ENCODE results near the gene MAP2K3.

The MAP2K3 gene

DNA sequence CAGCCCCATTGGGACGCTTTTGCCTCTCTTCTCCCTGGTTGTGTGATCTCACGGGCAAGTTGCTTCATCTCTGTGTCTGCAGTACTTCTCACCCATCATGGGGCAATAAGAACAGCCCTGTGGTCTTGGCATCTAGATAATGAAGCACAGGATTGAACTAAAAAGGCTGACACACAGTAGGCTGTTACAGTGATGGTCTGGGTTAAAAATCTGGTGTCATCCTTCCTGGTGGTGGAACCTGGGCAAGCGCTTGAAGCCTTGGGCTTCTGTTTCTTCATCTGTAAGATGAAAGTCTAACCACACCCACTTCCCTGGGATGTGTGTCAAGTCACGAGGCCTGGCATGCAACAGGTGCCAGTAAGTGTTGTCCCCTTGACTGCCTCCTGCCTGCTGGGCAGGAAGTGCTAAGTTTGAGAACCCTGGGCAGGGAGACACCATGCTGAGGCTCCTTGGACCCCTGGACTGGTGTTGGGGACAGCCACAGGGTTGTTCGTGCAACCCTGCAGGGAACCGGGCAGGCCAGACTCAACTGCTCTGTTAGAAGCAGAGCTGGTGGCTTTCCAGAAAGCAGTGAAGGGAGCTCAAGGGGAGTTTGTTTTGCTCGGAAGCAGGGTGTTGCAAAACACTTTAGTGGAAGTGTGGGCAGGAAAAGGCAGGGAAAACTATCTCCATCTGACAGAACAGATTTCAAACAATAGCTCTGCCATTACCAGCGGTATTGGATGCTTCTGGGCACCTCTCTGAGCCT lies 5.9 kb upstream of the MAP2K3 start:
- peak; percentile 26 for DNase-seq
- in situ Hi-C loops (cut with MboI; ENCODE audit: low pct_unique_long_range_greater_than_20kb, low sequenced_read_pairs), result no loop called here

DNA sequence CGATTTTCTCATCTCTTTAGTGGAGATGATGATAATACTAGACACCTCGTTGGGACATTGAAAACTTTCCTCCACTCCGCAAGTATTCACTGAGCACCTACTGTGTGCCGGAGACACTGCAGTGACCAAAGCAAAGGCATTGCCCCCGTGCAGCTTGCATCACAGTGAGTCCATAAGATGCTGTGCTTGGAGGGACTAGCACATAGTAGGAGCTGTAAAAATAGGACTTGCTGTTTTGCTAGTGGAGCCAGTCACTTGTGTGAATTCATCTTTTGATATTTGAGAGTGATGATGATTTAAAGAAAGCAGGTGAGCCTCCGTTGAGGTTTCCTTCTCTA lies 5.3 kb upstream of the MAP2K3 start:
- no peak for DNase-seq
- in situ Hi-C loops (cut with MboI; ENCODE audit: low pct_unique_long_range_greater_than_20kb, low sequenced_read_pairs), result no loop called here

DNA sequence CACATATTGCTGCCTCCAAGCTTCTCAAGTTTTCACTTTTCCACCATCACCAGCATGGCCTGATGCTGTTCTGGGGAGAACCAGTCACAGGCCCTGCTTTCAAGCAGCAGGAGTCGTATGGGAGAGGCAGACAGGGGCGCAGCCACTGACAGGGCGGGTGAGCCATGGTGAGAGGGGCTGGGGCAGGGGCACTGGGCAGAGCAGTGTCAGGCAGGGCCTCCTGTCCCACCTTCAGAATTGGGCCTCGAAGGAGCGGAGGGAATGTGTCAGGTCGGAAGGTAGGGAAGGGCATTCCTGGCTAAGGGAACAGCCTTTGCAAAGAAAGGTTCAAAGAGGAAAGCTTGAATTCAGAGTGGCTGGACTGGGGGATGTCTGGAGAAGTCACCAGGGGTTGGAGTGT lies 4.9 kb upstream of the MAP2K3 start:
- in situ Hi-C loops (cut with MboI; ENCODE audit: low pct_unique_long_range_greater_than_20kb, low sequenced_read_pairs), result no loop called here
- no peak for DNase-seq

DNA sequence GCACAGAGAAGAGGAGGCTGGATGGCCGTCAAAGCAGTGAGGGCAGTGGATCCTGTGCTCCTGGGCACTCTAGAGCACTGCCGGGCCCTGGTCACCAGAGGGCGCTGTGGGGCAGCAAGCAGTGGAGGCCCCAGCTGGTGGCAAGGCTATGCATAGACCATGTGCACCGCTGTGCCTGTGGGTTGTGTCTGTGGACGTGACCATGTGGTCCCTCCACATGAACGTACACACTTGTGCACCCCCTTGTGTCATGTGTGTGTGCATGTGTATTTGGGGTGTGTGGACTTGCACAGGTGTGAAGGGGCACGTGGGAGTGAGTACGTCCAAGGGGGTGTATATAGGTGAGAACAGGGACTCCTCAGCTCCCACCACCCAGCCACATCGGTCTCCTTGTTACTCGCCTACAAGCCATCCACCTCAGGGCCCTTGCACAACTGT lies 4.4 kb upstream of the MAP2K3 start:
- DNase-seq, result peak; percentile 85
- in situ Hi-C loops (cut with MboI; ENCODE audit: low pct_unique_long_range_greater_than_20kb, low sequenced_read_pairs), result no loop called here

DNA sequence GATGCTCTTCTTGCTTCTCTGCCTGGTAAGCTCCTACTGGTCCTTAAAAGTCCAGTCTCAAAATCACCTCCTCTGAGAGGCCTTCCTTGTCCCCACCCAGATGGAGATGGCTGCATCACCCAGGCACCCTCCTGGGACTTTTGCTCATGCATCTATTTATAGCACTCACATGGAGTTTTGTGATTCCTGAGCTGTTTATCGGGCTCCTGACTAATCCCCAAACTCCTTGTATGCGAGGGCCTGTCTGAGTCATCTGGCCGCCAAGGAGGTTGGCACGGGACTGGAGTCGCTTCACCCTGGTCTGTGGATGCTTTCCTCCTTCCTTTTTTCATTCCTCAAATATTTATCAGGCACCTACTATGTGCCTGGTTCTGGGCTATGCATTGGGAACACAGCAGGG lies 2.3 kb upstream of the MAP2K3 start:
- DNase-seq, result no peak
- in situ Hi-C loops (cut with MboI; ENCODE audit: low pct_unique_long_range_greater_than_20kb, low sequenced_read_pairs), result no loop called here

DNA sequence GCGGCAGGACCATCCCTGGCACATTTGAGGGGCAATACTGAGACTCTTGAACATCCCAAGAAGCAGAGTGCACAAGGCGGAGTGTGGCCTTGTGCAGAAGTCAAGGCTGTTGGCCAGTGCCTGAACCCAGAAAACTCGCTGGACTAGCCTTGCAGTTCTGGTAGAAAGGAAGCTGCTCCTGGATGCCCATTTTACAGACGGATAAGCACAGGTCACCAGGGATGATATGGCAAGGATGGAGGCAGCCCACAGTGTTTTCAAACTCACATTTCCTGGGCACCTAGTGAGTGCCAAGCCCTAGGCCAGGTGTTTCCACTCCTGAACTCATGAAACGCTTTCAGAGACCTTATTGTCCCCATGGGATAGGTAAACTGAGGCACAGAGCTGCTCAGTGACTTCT lies 1.7 kb upstream of the MAP2K3 start:
- in situ Hi-C loops (cut with MboI; ENCODE audit: low pct_unique_long_range_greater_than_20kb, low sequenced_read_pairs), result no loop called here
- DNase-seq, result no peak

DNA sequence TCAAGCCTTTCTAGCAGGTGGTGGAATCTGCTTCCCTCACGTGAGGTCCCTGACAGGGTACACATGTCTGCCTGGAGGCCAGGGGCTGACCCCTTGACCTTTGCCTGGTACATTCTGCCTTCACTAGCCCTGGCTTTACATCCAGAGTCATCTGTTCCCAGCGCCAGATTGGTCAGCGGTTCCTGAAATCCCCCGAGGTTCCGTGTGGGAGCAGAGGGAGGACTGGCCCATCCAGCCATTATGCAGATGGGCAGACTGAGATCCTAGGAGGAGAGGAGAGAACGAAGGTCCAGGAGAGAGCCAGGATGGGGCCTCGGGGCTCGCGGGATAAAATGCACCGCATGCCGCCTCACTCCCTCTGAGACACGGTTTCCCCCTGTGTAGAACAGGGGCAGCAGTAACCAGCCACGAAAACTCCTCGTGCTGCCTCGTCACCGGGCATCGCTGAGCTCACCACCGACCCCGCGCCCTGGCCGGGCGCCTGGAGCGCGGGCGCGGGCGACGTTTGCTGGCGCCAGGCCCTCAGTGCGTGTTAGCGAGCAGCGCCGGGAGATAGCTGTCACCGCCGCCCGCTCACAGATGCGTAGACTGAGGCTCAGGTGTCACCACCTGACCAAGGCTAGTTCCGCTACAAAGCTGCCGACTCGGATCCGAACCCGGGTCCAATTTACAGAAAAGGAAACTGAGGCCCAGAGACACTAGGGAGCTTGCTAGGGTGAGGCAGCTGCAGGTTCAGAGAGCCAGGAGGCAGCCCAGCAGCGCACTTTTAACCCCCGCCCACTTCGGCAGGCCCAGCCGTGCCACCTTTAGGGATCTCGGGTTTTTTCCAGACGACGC lies 811 bp upstream of the MAP2K3 start:
- in situ Hi-C loops (cut with MboI; ENCODE audit: low pct_unique_long_range_greater_than_20kb, low sequenced_read_pairs), result no loop called here
- no peak for DNase-seq

DNA sequence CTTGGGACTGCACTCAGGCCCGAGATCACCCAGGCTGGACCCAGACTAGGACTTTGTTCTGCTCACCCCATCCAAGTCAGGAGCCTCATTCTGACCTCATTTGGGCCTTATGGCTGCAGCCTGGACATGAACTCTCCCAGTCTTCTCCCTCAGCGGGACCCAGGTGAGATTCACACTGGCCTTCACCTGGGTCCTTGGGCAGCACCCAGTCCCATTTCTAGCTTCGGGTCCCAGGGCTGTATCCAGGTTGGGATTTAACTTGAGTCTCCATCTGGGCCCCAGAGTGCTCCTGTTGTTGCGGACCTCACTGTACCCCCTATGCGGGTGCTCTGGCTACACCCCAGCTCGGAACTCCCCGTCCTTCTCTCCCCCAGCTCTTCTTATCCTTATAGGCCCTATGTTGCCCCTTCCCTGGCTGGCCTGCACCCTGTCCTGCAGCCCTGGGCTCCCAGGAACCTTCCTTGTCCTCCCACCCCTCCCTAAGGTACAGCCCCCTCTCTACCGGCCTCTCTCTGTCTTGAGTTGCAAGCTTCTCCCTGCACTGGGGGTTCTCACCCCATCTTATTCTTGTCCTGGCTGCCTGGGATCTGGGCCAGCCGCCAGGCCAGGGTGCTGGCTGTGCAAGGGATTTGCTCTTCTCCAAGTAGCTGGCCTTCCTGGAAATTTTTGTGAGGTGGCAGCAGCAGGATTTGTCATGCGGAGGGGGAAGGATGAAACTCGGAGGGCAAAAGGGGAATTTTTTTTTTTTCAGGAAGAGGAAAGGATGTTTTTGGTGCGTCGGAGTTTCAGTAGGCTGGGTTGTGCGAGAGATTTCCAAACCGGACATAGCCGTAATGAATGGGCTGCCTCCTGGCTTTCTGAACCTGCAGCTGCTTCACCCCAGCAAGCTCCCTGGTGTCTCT lies 904 bp downstream of the MAP2K3 start:
- DNase-seq, result peak; percentile 31
- in situ Hi-C loops (cut with MboI; ENCODE audit: low pct_unique_long_range_greater_than_20kb, low sequenced_read_pairs), result no loop called here

DNA sequence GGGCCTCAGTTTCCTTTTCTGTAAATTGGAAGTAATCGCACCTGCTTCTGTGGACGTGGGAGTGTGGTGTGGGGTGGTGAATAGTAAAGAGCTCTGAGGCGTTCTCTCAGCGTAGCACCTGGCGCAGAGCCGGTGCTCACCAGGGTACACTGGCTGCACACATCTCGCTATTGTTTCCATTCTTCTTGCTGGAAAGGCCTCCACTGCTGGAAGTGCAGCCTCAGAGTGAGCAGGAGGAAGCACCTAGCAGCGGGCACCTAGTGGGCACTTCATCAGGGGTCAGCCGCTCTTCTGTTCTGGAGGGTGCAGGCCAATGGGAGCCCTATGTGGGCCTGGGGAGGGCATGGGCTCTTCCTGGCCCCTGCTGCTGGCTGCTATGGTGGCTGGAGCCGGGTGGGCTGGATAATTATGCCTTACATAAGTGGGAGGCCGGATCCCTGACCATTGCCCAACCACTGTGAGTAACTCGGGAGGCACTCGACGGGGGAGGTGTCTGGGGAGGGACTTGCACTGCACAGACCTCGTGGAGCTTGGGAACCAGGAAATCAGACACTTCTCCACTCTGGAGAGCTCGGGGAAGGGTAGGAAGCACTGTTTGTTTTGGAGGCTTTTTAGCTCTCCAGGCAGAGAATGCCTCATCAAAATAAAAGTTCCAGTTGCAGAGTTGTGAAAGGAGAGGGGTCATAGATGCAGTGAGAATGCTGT lies 1.7 kb downstream of the MAP2K3 start:
- peak; percentile 77 for DNase-seq
- in situ Hi-C loops (cut with MboI; ENCODE audit: low pct_unique_long_range_greater_than_20kb, low sequenced_read_pairs), result no loop called here

DNA sequence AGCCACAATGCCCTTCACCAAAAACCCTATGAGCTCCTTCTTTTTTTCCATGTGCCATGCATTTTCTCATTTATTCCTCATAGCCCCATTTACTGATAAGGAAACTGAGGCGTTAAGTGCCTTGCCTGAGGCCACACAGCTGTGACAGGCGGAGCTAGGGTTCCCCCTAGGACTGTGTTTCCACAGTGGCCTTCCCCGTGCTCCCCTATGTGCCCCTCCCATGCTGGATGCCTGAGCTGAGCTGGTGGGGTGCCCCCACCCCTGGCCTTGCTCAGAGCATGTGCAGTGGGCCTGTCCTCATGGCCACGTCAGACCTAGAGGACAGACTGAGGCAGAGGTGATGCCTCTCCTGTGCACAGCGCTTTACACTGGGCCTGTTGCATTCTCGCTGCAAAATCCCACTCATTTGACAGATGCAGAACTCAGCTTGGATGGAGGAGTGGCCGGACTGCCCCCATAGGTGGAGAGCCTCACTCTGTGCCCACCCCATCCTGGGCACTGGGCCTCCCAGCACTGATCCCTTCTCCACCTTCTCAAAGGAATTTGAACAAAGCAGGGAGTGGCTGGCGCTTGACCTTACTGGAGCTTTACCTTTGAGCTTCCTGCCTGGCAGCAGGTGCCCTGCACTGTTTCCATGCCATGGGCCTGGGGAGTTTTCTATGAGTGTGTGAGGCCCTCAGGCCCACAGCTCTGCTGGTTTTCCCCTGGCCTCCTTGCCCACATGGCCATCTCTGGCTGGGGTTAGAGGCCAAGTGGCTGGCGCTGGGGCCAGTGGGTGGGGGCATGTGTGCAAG lies 2.6 kb downstream of the MAP2K3 start:
- DNase-seq, result no peak
- in situ Hi-C loops (cut with MboI; ENCODE audit: low pct_unique_long_range_greater_than_20kb, low sequenced_read_pairs), result no loop called here

DNA sequence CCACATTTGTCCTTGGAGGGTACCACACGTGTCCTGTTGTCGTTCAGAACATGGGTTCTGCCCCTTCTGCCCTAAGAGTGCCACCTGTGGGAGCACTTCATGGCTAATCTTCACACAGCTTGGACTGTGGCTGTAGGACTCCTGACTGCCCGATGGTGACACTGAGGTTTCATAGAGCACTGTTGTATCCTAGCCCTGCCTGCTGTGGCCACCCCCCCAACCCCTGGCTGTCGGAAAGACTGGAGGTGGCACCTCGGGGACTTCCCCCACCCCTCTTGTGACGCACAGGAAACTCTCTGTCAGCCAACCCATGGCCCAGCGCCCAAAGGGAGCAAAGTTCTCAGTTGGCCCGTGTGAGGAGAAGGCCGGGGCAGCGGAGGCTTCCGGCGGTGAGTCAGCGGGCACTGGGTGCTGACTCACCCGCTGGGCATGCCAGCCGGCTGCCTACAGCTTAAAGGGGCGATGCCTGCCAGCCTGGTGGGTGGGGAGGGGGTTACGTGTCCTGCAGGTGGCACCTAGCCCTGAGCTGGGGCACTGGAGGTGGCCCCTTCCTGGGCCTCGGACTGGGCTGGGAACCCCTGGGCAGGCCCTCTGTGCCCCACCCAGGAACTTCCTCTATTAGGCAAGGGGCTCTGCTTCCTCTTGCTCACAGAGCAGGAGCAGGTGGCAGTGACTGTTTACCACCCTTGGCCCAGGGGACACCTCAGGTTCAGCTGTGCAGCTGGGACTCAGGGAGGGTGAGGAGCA lies 3.4 kb downstream of the MAP2K3 start:
- in situ Hi-C loops (cut with MboI; ENCODE audit: low pct_unique_long_range_greater_than_20kb, low sequenced_read_pairs), result no loop called here

DNA sequence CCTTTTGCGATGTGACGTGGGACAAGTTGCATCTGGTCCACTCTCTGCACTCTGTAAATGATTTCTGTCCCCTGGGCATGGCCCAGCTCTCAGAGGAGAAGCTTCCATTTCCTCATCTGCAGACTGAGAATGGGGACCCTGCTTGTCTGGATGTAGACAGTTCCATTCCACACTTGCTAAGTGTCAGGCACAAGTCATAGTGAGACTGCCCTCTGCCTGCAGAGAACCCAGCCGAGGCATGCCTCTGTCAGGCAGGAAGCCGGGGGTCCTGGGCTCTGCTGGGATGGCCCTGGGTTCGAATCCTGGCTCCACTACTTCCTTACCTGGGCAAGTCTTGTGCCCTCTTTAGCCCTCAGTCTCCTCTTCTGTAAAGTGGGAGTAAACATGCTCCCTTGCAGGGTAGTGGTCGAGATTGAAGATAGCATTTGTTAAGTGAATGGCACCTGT lies 4.1 kb downstream of the MAP2K3 start:
- no peak for DNase-seq
- in situ Hi-C loops (cut with MboI; ENCODE audit: low pct_unique_long_range_greater_than_20kb, low sequenced_read_pairs), result no loop called here

More for the DNA sequence above, 3.4 kb downstream of the MAP2K3 start:
- peak; percentile 89 for DNase-seq

DNA sequence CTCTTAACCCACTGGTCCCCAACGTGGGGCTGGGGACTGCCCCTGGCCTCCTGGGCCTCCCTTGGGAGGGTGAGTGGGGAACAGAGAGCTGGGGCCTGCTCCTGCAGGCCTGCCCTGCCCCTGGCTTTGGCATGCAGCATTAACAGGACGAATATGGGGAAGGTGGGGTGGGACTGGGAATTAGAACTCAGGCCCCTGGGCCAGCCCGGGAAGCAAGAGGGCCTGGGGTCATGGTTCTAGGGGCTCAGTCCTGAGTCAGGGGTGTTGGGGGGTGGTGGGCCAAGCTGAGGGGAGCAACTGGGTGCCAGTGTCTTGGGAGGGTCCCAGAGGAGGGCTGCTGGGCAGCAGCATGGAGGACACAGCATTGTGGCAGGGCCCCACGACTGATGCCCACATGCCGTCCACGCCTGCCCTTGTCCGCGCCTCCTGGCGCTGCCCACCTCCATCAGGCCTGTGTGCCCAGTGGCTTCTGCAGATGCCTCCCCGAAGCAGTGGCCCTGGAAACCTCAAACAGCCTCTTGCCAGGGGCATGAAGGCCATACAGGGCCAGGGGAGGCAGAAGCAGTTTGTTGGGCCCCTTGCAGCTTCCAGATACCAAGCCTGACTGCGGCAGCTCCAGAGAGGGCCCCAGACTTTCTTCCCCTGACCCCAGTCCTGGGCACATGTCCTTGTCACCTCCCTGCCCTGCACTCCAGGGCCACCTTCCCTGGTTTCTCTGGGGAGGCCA lies 4.8 kb downstream of the MAP2K3 start:
- in situ Hi-C loops (cut with MboI; ENCODE audit: low pct_unique_long_range_greater_than_20kb, low sequenced_read_pairs), result no loop called here
- DNase-seq, result no peak

DNA sequence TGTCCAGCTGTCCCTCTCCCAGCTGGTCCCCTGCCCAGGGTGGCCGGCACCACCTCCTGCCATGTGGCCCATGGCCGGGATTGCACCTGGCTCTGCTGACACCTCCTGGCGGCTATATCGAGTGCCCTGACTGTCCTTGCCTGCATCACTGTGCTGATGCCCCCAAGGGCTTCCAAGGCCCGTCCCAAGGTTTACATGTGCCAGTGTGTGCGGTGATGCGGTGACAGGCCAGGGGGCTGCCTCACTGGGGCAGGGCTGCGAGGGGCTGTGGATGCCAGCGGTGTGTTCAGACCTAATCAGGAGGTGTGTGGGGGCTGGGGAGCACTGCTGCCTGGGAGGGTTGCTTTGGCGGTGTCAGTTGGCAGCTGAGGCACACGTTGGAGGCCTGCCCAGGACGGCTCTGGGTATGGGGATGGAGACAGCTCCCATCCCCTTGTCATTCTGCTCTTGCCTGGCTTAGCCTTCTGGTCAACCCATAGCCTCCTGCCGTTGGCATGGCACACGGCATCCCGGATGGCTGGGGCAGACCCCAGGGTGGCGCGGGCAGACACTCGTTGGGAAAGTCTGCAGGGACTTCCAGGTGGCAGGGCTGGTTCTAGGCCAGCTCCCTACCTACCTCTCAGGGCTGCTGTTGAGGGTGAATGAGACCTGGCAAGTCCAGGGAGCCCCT lies 5.5 kb downstream of the MAP2K3 start:
- in situ Hi-C loops (cut with MboI; ENCODE audit: low pct_unique_long_range_greater_than_20kb, low sequenced_read_pairs), result no loop called here
- no peak for DNase-seq

DNA sequence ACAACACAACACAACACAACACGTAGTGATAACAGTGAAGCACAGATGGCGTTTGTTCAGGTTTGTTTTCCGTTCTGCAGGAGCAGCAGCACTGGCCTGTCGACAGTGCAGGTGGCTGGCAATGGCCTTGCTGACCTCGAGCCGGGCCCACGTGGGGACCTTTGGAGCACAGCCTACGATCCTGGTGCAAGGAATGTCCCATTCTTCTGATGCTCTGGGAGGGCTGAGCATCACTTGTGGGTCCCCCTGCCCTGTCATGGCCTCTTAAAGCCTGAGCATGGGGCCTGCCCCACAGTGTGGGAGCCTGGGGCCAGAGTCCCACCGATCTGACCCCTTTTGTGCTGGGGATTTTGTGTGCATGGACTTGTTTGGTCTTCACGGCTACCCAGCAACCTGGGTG lies 6.8 kb downstream of the MAP2K3 start:
- DNase-seq, result no peak
- in situ Hi-C loops (cut with MboI; ENCODE audit: low pct_unique_long_range_greater_than_20kb, low sequenced_read_pairs), result no loop called here

DNA sequence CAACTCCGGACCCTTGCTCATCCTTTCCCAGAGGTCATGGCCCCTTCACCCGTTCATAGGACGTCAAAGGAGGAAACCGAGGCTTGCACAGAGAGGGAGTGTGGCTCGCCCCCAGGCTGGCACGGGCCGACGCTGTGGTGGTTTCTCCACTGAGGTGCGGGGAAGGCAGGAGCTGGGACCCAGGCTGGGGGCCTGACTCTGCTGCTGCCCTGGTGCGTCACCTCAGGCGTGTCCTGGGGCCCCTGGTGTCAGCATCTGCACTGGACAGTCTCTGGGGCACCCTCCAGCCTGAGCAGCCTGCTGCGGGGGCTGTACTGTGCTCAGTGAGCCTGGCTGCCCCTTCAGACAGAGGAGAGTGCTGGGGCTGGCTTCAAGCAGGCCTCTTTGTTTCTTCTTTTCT lies 7.4 kb downstream of the MAP2K3 start:
- no peak for DNase-seq
- in situ Hi-C loops (cut with MboI; ENCODE audit: low pct_unique_long_range_greater_than_20kb, low sequenced_read_pairs), result no loop called here

Measured in KBM-7 (cell line).